HG03066 (cell line): ENCODE measurements around the gene GPX4.

Experiments used
- ATAC-seq: cut with Tn5 transposase; IDR thresholded peaks from one replicate; pipeline ENCODE4 v1.9.1; 2021; ENCODE audit warnings: low read depth; ENCODE audit not compliant: unreplicated experiment

The GPX4 gene

DNA sequence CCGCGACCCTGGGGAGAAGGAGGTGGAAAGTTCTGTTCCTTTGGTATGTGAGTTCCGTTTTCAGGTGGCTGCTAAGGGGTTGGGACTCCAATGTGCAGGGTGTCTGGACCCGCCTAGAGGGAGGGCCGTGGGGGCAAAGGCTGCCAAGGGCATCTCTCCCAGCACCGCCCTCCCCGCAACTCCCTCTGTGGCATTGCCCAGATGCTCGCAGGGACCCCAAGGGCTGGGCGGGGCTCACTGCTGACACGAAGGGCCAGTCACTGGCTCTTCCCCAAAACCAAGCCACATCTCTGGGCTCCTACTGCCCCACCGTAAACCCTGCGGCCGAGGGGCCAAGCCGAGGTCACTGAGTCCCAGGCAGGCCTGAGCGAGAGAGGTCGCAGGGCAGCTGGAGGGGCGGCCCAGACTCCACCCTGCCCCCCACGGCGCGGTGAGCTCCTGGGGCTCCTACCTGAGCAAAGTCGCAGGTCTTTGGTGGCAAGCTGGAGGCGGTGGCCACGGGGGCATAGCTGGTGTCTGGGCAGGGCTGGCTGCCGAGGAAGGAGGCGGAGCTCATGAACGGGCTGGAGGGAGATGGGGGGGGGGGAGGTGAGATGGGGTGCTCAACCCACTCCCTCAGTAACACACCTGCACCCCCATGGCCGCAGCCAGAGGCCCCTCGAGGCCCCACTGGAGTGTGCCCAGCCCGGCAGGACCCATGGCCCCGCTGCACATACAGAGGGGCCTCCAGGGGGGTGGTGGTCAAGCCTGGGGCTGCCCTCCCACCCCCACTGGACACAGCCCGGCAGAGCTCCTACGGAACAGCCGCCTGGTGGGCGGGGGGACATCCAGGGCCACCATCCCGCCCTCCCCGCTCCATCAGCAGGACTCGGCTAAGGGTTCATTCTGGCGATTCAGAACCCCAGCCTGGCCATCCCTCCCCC lies 43.3 kb downstream of the GPX4 start:
- ATAC-seq: no peak

DNA sequence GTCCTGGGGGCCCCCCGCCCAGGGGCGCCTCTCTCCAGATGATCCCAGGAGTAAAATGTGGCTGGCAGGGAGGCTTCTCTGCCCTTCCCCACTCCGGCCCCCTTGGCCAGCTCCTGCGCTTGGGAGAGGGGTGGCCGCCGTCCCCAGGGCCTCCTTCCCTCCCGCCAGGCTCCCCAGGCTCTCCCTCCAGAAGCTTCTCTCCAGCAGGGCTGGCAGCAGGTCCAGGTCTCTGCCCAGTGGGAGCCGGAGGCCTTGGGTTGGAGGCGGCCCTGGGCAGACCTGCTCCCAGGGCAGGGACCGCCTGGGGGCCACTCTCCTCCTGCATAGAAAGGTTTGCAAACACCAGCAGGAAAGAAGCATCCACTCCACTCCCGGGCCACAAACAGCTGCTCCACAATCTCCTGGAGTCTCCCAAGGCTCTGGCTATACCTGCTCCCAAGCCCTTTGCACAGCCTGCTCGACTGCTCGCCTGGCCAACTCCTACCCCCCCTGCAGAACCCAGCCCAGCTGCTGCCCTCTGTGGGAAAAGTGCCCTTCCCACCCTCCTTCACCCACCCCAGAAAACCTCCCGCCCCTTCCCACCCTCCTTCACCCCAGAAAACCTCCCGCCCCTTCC lies 44.2 kb downstream of the GPX4 start:
- ATAC-seq: no peak

GRCh38 chr19:1149259-1150045 lies 45.7 kb downstream of the GPX4 start:
- ATAC-seq: no peak

- no peak for ATAC-seq
Observed at GRCh38 chr19:1150333-1151036, 46.7 kb downstream of the GPX4 start.

DNA sequence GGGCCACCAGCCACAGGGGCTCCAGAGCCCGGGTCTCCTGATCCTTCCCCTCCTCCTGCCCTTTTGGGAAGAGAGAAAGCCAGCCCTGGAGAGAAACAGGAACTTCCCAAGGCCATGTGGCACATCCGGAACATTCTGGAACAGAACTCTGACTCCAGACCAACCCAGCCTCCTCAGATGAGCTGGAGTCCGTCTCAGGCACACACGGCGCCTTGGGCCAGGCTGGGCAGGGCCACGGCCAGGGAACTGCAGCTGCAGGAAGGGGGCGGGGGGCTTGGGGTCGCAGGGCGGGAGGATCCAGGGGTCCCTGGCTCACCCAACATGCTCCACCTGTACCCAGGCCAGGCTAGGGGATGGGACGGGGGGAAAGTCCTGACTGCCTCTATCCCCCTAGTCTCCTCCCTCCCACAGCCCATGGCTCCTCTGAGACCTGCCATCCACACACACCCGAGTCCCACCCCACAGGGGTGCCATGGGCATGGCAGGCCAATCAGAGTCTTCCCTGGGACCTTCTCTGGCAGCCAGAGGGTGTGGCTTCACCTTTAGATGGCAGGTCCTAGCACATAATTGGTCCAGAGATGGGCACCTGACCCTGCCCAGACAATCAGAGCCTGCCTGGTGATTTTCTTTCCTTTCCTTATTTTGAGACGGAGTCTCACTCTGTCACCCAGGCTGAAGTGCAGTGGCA lies 47.4 kb downstream of the GPX4 start:
- no peak for ATAC-seq

- ATAC-seq: no peak
Observed at GRCh38 chr19:1151917-1152587, 48.3 kb downstream of the GPX4 start.

DNA sequence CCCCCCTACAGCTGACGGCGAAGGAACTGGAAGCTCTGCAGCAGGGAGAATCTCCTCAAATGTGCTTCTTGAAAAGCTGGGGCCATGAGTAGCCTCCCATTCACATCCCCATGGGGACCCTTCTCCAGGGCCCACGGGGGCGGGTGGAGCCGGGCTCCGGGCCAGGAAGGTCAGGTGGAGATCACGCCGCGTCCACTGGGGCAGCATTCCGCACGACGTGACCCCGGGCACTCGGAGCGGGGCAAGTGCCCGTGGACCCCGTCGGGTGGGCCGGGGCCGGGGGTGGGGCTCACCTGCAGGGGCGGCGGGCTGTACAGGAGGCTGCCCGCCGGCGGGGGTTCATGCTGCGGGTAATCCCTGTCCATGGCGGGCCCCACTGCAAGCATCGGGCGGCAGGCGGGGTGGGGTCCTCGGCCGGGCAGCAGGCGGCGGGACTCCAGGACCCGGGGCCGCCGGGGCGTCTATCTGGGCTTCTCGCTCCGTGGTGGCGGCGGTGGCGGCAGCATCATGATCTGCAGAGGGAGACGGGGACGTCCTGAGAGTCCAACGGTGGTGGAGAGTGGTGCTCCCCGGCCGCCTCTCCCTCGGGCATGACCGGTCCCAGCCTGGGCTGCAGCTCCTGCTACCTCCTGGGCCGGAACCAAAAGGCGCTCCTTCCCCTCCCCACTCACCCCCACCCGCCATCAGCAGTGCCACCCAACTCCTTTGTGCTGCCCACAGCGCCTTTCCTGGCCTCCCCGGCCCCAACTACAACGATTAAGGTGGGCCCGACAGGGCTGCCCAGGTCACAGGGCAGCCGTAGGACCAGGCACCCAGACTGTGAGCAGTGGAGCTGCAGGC lies 50.3 kb downstream of the GPX4 start:
- ATAC-seq: no peak

DNA sequence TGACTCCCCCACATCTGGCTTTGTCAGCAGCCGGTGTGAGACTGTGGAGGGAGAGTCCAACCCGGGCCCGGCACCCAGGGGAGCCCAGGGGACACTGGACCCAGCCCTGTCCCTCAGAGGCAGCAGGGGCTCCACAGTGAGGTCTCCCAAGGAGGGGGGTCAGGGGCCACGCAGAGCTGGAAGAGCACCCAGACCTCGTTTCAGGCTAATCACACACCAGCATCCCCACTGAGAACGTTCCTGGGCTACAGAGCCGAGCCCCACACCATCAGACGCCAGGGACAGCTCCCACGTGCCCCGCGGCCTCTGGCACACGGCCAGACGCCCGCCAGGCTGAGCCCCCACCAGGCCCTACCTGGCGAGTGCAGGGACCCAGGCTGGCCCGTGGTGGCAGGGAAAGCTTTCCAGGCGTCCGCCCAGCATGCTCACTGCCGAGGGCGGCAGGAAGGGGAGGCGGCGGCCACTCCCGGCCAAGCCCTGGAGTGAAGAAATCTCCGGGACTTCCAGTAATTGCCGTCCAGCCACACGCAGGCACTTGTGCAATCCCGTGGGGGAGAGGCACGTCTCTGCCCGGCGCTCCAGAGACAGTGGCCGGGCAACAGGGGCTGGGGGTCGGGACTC lies 51.0 kb downstream of the GPX4 start:
- ATAC-seq: no peak

DNA sequence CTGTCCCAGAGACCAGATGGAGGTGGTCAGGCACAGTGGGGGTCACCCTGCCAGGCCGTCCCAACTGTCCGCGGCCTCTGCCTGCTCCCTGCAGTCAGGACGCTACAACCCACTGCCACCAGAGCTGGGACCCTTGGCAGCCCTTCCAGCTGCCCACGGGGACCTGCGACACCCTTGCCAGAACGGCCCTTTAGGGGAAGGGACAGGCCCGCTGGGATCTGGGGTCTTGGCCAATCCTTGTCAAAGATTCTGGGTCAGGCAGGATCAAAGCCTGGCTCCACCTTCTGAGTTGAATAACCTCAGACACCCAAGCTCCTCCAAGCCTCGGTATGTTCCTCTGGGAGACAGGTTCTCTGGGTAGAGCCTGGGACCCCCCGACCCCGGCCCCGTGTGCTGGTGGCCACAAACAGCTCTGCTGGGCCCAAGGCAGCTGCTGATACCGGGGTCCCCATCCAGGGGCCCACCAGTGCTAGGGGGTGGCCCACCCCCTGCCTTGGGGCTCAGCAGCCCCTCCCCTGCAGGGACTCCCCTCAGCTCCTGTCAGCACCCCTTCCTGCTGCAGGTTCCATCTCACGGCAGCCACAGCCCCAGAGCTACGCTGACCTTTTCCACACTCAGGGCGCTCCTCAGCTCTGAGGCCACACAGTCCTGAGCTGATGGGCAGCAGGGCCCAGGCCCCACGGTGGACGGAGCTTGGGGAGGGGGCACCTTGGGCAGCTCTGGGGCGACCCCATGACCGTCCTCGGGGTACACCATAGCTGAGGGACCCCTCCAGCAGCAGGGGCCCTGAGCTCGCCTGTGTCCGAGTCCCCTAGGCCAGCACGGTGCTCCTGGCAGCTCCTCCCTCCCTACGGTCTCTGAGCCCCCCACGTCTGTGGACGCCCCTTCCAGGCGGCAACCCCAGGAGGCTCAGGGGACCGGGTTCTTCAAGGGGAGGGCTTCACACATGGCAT lies 51.8 kb downstream of the GPX4 start:
- no peak for ATAC-seq
